ENCODE data around the gene TERT.

DNA sequence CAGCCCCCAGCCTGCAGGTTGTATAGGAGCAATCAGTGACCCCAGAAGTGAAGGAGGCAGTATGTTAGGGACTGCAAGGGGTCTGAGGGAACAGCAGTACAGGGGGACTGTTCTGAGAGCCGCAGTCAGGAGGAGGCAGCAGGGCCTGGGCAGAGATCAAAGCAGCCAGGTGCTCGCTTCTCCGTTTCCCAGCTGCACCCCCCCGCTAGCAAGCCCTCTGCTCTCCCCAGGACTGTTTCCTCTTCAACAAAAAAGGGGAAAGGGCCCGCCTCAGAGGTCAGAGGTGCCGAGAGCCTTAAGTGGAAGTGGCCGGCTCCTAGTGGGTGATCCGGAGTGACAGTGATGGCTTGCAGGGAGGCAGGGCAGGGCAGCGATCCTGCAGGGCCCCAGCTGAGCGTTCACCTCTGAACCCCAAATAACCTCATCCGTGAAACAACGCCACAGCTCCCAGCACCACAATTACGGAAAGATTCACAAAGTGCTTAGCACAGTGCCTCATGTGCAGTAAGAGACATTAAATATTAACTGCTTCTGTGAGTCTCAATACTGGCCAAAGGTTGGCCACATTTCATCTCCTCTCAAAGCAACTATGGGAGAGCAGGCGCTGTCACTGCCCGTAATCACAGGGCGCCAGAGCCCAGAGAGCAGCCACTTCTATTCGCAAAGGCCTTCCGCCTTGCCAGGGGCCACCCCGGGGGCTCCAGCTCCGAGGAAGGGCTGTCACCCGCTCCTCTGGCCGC, 42.1 kb upstream of the TERT start:
- TF ChIP-seq, protein P1, sequence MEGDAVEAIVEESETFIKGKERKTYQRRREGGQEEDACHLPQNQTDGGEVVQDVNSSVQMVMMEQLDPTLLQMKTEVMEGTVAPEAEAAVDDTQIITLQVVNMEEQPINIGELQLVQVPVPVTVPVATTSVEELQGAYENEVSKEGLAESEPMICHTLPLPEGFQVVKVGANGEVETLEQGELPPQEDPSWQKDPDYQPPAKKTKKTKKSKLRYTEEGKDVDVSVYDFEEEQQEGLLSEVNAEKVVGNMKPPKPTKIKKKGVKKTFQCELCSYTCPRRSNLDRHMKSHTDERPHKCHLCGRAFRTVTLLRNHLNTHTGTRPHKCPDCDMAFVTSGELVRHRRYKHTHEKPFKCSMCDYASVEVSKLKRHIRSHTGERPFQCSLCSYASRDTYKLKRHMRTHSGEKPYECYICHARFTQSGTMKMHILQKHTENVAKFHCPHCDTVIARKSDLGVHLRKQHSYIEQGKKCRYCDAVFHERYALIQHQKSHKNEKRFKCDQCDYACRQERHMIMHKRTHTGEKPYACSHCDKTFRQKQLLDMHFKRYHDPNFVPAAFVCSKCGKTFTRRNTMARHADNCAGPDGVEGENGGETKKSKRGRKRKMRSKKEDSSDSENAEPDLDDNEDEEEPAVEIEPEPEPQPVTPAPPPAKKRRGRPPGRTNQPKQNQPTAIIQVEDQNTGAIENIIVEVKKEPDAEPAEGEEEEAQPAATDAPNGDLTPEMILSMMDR (IDR thresholded peaks at IDR 0.05) = no peak
- no peak for TF ChIP-seq POLR2A (IDR thresholded peaks at IDR 0.05)

All from body of pancreas (tissue), 4 donors.